Measurements from ENCODE around the gene CDH6.

The CDH6 gene

DNA sequence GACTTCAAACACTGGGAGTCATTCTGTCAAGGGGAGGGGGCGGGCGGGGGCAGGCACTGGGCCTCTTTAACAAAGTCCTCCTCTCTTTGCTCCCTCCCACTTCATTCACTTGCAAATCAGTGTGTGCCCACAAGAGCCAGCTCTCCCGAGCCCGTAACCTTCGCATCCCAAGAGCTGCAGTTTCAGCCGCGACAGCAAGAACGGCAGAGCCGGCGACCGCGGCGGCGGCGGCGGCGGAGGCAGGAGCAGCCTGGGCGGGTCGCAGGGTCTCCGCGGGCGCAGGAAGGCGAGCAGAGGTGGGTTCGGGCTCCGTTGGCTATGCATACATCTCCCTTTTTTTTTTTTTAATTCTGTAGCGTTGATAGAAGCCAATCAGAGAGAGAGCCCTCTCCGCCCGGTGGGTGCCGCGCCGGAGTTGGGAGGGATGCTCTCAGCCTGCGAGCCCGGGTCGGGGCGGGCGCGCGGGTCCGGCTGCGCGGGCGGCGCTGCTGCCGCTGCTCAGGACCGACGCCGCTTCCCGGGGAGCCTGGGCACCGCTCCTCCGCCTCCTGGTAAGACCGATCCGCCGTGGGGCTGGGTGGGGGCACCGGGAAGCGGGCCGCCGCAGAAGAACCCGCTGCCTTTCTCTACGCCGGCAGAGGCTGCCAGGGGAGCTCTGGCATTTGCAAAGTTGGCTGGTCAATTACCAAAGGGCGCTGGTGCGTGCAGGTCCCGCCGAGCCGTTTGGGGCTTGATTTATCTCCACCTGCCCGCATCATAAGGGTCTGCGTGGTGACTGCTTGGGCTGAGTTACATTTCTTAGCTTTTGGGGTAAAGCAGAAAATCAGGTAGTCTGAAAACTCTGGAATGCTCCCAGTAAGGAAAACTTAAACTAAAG, at the start of gene CDH6:
TSS of gene CDH6 (plus strand) at position 96 of the 877 bp plus-strand sequence. CDS start 73,788 bp downstream, outside the sequence.
- Mint-ChIP-seq H3K9me3 (ENCODE audit: low read depth) (no peaks in the 10 kb centered on the region), H3K27ac (no peak within 1 kb of the TSS), H3K4me1 (ENCODE audit: low read depth) (peaks cover 11% of the 10 kb centered on the region), H3K36me3 (peaks cover 2% of the 10 kb centered on the region), H3K4me3 (peak within 1 kb of the TSS; percentile 48), H3K27me3 (peaks cover 34% of the 10 kb centered on the region)

GRCh38 chr5:31144364-31144763, 49.1 kb upstream of the CDH6 start:
- peaks cover 2% of the 10 kb centered on the region for H3K27me3 Mint-ChIP-seq
- no peak overlapping the region for H3K27ac Mint-ChIP-seq
- no peaks in the 10 kb centered on the region for H3K9me3 Mint-ChIP-seq (ENCODE audit: low read depth)
- H3K4me1 Mint-ChIP-seq (ENCODE audit: low read depth): no peaks in the 10 kb centered on the region
- H3K36me3 Mint-ChIP-seq: no peaks in the 10 kb centered on the region
- no peak overlapping the region for H3K4me3 Mint-ChIP-seq

GRCh38 chr5:31148959-31149475, 44.5 kb upstream of the CDH6 start:
- Mint-ChIP-seq H3K9me3 (ENCODE audit: low read depth) (no peaks in the 10 kb centered on the region), H3K4me3 (no peak overlapping the region), H3K27ac (no peak overlapping the region)

DNA sequence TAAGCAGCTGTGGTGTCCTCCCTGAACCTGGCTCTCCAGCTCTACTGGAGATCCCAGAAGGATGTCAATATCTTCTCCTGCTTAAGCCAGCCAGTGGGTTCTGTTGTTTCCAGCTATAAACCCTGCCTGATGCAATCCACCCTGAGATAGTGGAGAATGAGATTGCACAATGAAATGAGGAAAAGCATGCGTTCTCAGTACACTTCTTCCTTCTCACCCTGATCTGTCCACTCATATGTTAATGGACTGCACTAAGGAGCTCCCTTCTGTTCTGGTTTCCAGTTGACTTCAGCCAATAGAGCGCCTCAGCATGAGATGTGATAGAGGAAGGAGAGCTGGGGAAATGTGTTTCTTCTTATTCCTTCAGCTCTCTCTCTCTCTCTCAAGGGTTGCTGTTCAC, 40.0 kb upstream of the CDH6 start:
- H3K27ac Mint-ChIP-seq: no peak overlapping the region
- no peaks in the 10 kb centered on the region for H3K27me3 Mint-ChIP-seq
- H3K4me3 Mint-ChIP-seq: no peak overlapping the region
- no peaks in the 10 kb centered on the region for H3K4me1 Mint-ChIP-seq (ENCODE audit: low read depth)
- H3K36me3 Mint-ChIP-seq: no peaks in the 10 kb centered on the region
- H3K9me3 Mint-ChIP-seq (ENCODE audit: low read depth): peaks cover 3% of the 10 kb centered on the region

More at GRCh38 chr5:31148959-31149475, 44.5 kb upstream of the CDH6 start:
- H3K27me3 Mint-ChIP-seq: no peaks in the 10 kb centered on the region
- H3K36me3 Mint-ChIP-seq: no peaks in the 10 kb centered on the region
- no peaks in the 10 kb centered on the region for H3K4me1 Mint-ChIP-seq (ENCODE audit: low read depth)

DNA sequence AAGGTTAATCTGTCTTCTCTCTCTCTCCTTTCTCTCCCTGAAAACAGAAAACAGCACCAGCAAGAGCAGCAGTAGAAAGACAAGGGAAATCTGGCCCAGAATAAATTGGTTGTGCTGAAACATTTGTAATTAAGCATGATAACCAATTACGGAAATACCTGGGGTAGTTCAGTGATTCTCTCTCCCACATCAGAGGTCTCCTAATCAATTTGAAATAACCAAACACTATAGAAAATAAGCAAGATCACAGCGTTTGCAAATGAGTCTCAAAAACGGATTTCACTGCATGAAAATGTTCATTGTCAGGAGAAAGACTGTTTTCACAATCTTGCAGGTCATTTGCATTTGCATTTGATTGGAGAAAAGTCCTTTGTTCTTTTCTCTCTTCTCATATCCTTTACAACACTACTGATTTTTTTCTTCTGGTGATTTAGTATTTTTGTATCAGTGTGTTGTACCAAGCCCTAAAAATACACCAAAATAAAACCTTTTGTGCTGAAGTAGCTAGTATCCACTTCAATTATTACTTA, 36.8 kb upstream of the CDH6 start:
- Mint-ChIP-seq H3K9me3 (ENCODE audit: low read depth) (peaks cover 3% of the 10 kb centered on the region), H3K36me3 (no peaks in the 10 kb centered on the region), H3K4me3 (no peak overlapping the region), H3K27me3 (no peaks in the 10 kb centered on the region), H3K27ac (no peak overlapping the region), H3K4me1 (ENCODE audit: low read depth) (no peaks in the 10 kb centered on the region)

DNA sequence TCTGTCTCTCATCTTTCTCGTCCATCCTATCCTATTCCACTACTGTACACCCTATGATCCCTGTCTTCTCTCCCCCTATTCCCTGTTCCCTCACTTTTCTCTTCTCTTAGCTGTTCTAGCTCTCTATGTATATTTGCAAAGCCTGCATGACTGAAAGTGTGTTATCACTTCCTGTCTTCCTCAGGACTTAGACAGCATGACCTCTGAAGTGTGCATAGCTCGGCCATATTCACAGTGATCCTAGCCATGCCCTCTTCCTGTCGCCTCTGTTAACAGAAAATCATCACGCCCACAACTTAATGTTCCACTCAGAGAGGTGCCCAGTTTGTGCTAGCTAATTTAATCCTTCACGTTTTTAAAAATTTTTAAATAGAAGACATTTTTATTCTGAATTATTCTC, 35.8 kb upstream of the CDH6 start:
- no peaks in the 10 kb centered on the region for H3K4me1 Mint-ChIP-seq (ENCODE audit: low read depth)
- peaks cover 3% of the 10 kb centered on the region for H3K9me3 Mint-ChIP-seq (ENCODE audit: low read depth)
- no peak overlapping the region for H3K4me3 Mint-ChIP-seq
- H3K36me3 Mint-ChIP-seq: no peaks in the 10 kb centered on the region
- no peak overlapping the region for H3K27ac Mint-ChIP-seq
- H3K27me3 Mint-ChIP-seq: no peaks in the 10 kb centered on the region

GRCh38 chr5:31158686-31159085, 34.8 kb upstream of the CDH6 start:
- no peaks in the 10 kb centered on the region for H3K36me3 Mint-ChIP-seq
- no peak overlapping the region for H3K27ac Mint-ChIP-seq
- H3K4me3 Mint-ChIP-seq: no peak overlapping the region
- H3K9me3 Mint-ChIP-seq (ENCODE audit: low read depth): peaks cover 3% of the 10 kb centered on the region
- no peaks in the 10 kb centered on the region for H3K27me3 Mint-ChIP-seq
- H3K4me1 Mint-ChIP-seq (ENCODE audit: low read depth): no peaks in the 10 kb centered on the region

DNA sequence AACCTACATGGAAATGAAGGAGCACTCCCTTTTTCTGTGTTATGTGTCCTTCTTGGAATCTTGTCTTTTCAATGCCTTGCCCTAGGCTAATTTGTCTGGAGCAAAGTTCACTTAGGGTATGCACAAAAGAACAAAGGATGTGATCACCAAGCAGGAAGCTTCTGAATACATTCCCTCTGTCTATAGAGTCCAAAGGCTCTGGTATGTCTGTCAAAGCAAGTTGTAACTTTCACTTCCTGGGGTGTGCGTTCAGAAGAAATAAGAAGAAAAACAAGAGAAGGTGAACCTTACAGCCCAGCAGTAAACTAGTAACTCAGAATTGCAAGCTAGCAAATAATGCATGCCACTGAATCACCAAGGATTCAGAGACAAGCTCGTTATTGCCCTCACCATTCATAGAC, 31.7 kb upstream of the CDH6 start:
- no peaks in the 10 kb centered on the region for H3K9me3 Mint-ChIP-seq (ENCODE audit: low read depth)
- no peak overlapping the region for H3K27ac Mint-ChIP-seq
- no peak overlapping the region for H3K4me3 Mint-ChIP-seq
- H3K4me1 Mint-ChIP-seq (ENCODE audit: low read depth): no peaks in the 10 kb centered on the region
- H3K36me3 Mint-ChIP-seq: no peaks in the 10 kb centered on the region
- H3K27me3 Mint-ChIP-seq: no peaks in the 10 kb centered on the region

DNA sequence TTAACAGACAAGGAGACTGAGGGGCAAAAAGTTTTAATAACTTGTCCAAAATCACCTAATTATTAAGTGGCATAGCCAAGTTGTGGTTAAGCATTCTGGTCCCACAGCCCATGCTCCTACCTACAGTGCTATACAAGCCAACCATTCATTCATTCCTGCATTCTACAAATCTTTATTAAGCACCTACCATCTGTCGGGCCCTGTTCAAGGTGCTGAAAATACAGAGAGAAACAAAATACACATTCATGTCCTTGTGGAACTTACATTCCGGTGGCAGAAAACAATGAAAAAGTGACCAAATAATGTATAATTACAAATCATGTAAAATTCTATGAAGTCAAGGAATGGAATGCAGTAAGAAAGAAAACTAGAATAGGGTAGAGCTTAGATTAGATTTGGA, 27.8 kb upstream of the CDH6 start:
- H3K27me3 Mint-ChIP-seq: no peaks in the 10 kb centered on the region
- H3K9me3 Mint-ChIP-seq (ENCODE audit: low read depth): no peaks in the 10 kb centered on the region
- no peak overlapping the region for H3K27ac Mint-ChIP-seq
- H3K4me1 Mint-ChIP-seq (ENCODE audit: low read depth): no peaks in the 10 kb centered on the region
- no peak overlapping the region for H3K4me3 Mint-ChIP-seq
- H3K36me3 Mint-ChIP-seq: no peaks in the 10 kb centered on the region

- H3K27ac Mint-ChIP-seq: no peak overlapping the region
- H3K36me3 Mint-ChIP-seq: no peaks in the 10 kb centered on the region
- H3K4me1 Mint-ChIP-seq (ENCODE audit: low read depth): no peaks in the 10 kb centered on the region
- H3K27me3 Mint-ChIP-seq: no peaks in the 10 kb centered on the region
- no peaks in the 10 kb centered on the region for H3K9me3 Mint-ChIP-seq (ENCODE audit: low read depth)
- no peak overlapping the region for H3K4me3 Mint-ChIP-seq
Measured at GRCh38 chr5:31169379-31169778, 24.1 kb upstream of the CDH6 start.

- H3K27me3 Mint-ChIP-seq: no peaks in the 10 kb centered on the region
- H3K4me3 Mint-ChIP-seq: no peak overlapping the region
- no peaks in the 10 kb centered on the region for H3K36me3 Mint-ChIP-seq
- H3K4me1 Mint-ChIP-seq (ENCODE audit: low read depth): no peaks in the 10 kb centered on the region
- no peaks in the 10 kb centered on the region for H3K9me3 Mint-ChIP-seq (ENCODE audit: low read depth)
- no peak overlapping the region for H3K27ac Mint-ChIP-seq
Measured at GRCh38 chr5:31172881-31173280, 20.6 kb upstream of the CDH6 start.

GRCh38 chr5:31173614-31174013, 19.9 kb upstream of the CDH6 start:
- no peaks in the 10 kb centered on the region for H3K36me3 Mint-ChIP-seq
- peaks cover 3% of the 10 kb centered on the region for H3K27me3 Mint-ChIP-seq
- H3K27ac Mint-ChIP-seq: no peak overlapping the region
- no peak overlapping the region for H3K4me3 Mint-ChIP-seq
- no peaks in the 10 kb centered on the region for H3K4me1 Mint-ChIP-seq (ENCODE audit: low read depth)
- no peaks in the 10 kb centered on the region for H3K9me3 Mint-ChIP-seq (ENCODE audit: low read depth)

GRCh38 chr5:31181376-31181987, 12.0 kb upstream of the CDH6 start:
- Mint-ChIP-seq H3K27me3 (peaks cover 6% of the 10 kb centered on the region), H3K4me1 (ENCODE audit: low read depth) (no peaks in the 10 kb centered on the region)

DNA sequence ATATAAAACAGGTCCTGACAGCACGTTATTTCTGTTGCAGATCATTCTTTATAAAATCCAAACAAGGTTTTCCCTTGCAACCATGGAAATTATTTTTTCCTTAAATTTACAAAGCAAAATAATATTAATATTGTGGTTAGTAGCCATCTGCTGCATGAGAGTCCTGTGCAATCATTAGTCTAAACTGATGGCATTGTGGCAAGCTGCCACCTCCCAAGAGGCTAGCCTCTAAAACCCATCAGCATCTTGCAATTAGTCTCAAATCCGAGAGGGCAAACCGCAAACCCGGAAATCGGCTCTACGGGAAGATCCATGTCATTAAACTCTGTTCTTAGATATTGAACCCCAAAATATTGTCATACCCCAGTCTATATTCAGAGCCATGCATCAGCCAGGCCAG, 11.3 kb upstream of the CDH6 start:
- Mint-ChIP-seq H3K4me3 (no peak overlapping the region), H3K9me3 (ENCODE audit: low read depth) (peaks cover 4% of the 10 kb centered on the region), H3K27ac (no peak overlapping the region), H3K27me3 (peaks cover 6% of the 10 kb centered on the region), H3K4me1 (ENCODE audit: low read depth) (no peaks in the 10 kb centered on the region), H3K36me3 (no peaks in the 10 kb centered on the region)

More at GRCh38 chr5:31181376-31181987, 12.0 kb upstream of the CDH6 start:
- no peaks in the 10 kb centered on the region for H3K36me3 Mint-ChIP-seq
- no peak overlapping the region for H3K27ac Mint-ChIP-seq
- H3K4me3 Mint-ChIP-seq: no peak overlapping the region
- peaks cover 4% of the 10 kb centered on the region for H3K9me3 Mint-ChIP-seq (ENCODE audit: low read depth)

GRCh38 chr5:31185951-31186350, 7.5 kb upstream of the CDH6 start:
- no peaks in the 10 kb centered on the region for H3K36me3 Mint-ChIP-seq
- no peak overlapping the region for H3K4me3 Mint-ChIP-seq
- H3K9me3 Mint-ChIP-seq (ENCODE audit: low read depth): peaks cover 4% of the 10 kb centered on the region
- H3K27ac Mint-ChIP-seq: no peak overlapping the region
- peaks cover 3% of the 10 kb centered on the region for H3K27me3 Mint-ChIP-seq
- no peaks in the 10 kb centered on the region for H3K4me1 Mint-ChIP-seq (ENCODE audit: low read depth)

Measured in activated naive CD8-positive, alpha-beta T cell (primary cell).